Fibroblast of lung (primary cell): Measurements from ENCODE around the gene LAMTOR1. TPM values are rescaled to one million over a fixed set of nuclear protein-coding genes. Genes with fewer than 3 reads are reported as not detected.

Experiments used
- DNase-seq, 2 donors: peaks; one replicate each; pipeline versions ENCODE4 v3.0.0 to v3.0.0-alpha.2; 2010; ENCODE audit warnings: low read depth in 2 of 2
- H2AFZ ChIP-seq: 2 replicates; pipeline ENCODE4 v1.5.1; 2012; ENCODE audit warnings: low read length, control low read depth, inconsistent platforms
- H3K27ac ChIP-seq: 2 replicates; pipeline ENCODE4 v1.5.1; 2011; ENCODE audit warnings: low read length, control low read depth; ENCODE audit not compliant: insufficient read depth
- H3K27me3 ChIP-seq: 2 replicates; pipeline ENCODE4 v1.5.1; 2011; ENCODE audit warnings: mild to moderate bottlenecking, low read length; ENCODE audit not compliant: control insufficient read depth, insufficient read depth
- H3K36me3 ChIP-seq: 2 replicates; pipeline ENCODE4 v1.5.1; 2011; ENCODE audit warnings: low read length; ENCODE audit not compliant: control insufficient read depth, insufficient read depth
- H3K4me1 ChIP-seq: 2 replicates; pipeline ENCODE4 v1.5.1; 2011; ENCODE audit warnings: low read length; ENCODE audit not compliant: control insufficient read depth, insufficient read depth; ENCODE audit errors: extremely low read depth
- H3K4me2 ChIP-seq: 2 replicates; pipeline ENCODE4 v1.5.1; 2011; ENCODE audit warnings: low read length, control low read depth; ENCODE audit not compliant: insufficient read depth; ENCODE audit errors: extremely low read depth
- H3K4me3 ChIP-seq, 4 experiments: fragments of 200-600 bp in 1 of 4; sonication (generic) in 1 of 4; replicated peaks in 1 of 4; 2 replicates each; pipeline ENCODE4 v1.5.1; 2011 to 2016; ENCODE audit warnings: low read length in 4 of 4, low read depth in 3 of 4, mild to moderate bottlenecking in 3 of 4, control low read depth in 2 of 4, inconsistent platforms in 1 of 4, mixed read lengths in 1 of 4; ENCODE audit not compliant: insufficient read depth in 1 of 4; ENCODE audit errors: control extremely low read depth in 1 of 4
- H3K79me2 ChIP-seq: 2 replicates; pipeline ENCODE4 v1.5.1; 2012; ENCODE audit warnings: mild to moderate bottlenecking, low read length, inconsistent platforms; ENCODE audit not compliant: control insufficient read depth, insufficient read depth
- H3K9ac ChIP-seq: 2 replicates; pipeline ENCODE4 v1.5.1; 2011; ENCODE audit warnings: mild to moderate bottlenecking, low read length, control low read depth; ENCODE audit not compliant: insufficient read depth
- H3K9me3 ChIP-seq: 2 replicates; pipeline ENCODE4 v1.5.1; 2012; ENCODE audit warnings: low read depth, low read length; ENCODE audit not compliant: control insufficient read depth, insufficient read depth
- H4K20me1 ChIP-seq: 2 replicates; pipeline ENCODE4 v1.5.1; 2011; ENCODE audit warnings: low read length; ENCODE audit not compliant: control insufficient read depth, insufficient read depth; ENCODE audit errors: extremely low read depth
- EZH2 ChIP-seq: IDR thresholded peaks from 2 replicates; pipeline ENCODE4 v1.5.1; 2012; ENCODE audit warnings: low read length, control low read depth, mild to moderate bottlenecking; ENCODE audit errors: missing control alignments
- polyA plus RNA-seq, 2 donors: library from polyadenylated mRNA; depleted of rRNA in 1 of 2; stranded (reverse) in 1 of 2; unstranded in 1 of 2; fragments of >200 nt; gene quantifications; 2 replicates each; pipeline ENCODE4 v1.2.1, GENCODE V29; 2011 to 2012; ENCODE audit warnings: missing spikeins in 1 of 2
- total RNA-seq: library from RNA; depleted of rRNA; stranded (reverse); fragments of >200 nt; gene quantifications from 2 replicates; pipeline ENCODE4 v1.2.1, GENCODE V29; 2014
- TF ChIP-seq, protein P1 (sequence below), 2 donors: IDR thresholded peaks in 1 of 2; conservative IDR thresholded peaks in 1 of 2; 1 replicate in 1 of 2; 2 replicates in 1 of 2; pipeline ENCODE4 v1.5.1; 2011 to 2012; ENCODE audit warnings: low read length in 2 of 2, control low read depth in 1 of 2, inconsistent platforms in 1 of 2, low read depth in 1 of 2, mild to moderate bottlenecking in 1 of 2

The LAMTOR1 gene
- total and polyA plus RNA-seq, 2 donors (not counting 1 experiment from before 2014, with no cell fraction given), result 90.3 to 137 TPM

- no peak for DNase-seq
Observed at GRCh38 chr11:72111300-72112142, 8.4 kb upstream of the LAMTOR1 start.

GRCh38 chr11:72105888-72106287 lies 2.8 kb upstream of the LAMTOR1 start, which contains the start of gene TOMT:
Gene TOMT, plus strand, starts transcription at chr11:72105924. Its CDS starts 28 bp downstream, at chr11:72105952.
- H4K20me1 ChIP-seq, result no peaks in the 10 kb centered on the region
- H3K27ac ChIP-seq, result no peak within 1 kb of the TSS
- H3K79me2 ChIP-seq, result peaks cover 22% of the 10 kb centered on the region
- H2AFZ ChIP-seq, result no peak within 1 kb of the TSS
- no peak for DNase-seq
- H3K9ac ChIP-seq, result no peak within 1 kb of the TSS
- no peak within 1 kb of the TSS for H3K4me2 ChIP-seq
- no peak for TF ChIP-seq EZH2
- TF ChIP-seq, protein P1, sequence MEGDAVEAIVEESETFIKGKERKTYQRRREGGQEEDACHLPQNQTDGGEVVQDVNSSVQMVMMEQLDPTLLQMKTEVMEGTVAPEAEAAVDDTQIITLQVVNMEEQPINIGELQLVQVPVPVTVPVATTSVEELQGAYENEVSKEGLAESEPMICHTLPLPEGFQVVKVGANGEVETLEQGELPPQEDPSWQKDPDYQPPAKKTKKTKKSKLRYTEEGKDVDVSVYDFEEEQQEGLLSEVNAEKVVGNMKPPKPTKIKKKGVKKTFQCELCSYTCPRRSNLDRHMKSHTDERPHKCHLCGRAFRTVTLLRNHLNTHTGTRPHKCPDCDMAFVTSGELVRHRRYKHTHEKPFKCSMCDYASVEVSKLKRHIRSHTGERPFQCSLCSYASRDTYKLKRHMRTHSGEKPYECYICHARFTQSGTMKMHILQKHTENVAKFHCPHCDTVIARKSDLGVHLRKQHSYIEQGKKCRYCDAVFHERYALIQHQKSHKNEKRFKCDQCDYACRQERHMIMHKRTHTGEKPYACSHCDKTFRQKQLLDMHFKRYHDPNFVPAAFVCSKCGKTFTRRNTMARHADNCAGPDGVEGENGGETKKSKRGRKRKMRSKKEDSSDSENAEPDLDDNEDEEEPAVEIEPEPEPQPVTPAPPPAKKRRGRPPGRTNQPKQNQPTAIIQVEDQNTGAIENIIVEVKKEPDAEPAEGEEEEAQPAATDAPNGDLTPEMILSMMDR (conservative IDR thresholded peaks at IDR 0.05 in 1 of 2, IDR thresholded peaks at IDR 0.05 in 1 of 2; ENCODE audit: low read depth in 1 of 2, low read length in 2 of 2), result no peak
- H3K9me3 ChIP-seq, result no peaks in the 10 kb centered on the region
- peaks cover under 1% of the 10 kb centered on the region for H3K36me3 ChIP-seq
- peaks cover 15% of the 10 kb centered on the region for H3K4me1 ChIP-seq
- H3K4me3 ChIP-seq, result no peak within 1 kb of the TSS
- no peaks in the 10 kb centered on the region for H3K27me3 ChIP-seq

More at GRCh38 chr11:72111300-72112142, 8.4 kb upstream of the LAMTOR1 start:
- H3K9ac ChIP-seq, result peak overlapping the region; percentile 56
- no peak for TF ChIP-seq EZH2
- TF ChIP-seq, protein P1 (conservative IDR thresholded peaks at IDR 0.05 in 1 of 2, IDR thresholded peaks at IDR 0.05 in 1 of 2; ENCODE audit: low read depth in 1 of 2, low read length in 2 of 2), result no peak
- H3K4me2 ChIP-seq, result peak overlapping the region; percentile 83
- H4K20me1 ChIP-seq, result no peaks in the 10 kb centered on the region
- peak overlapping the region; percentile 24 for H2AFZ ChIP-seq
- peak overlapping the region; percentile 35 to 82 (median 59) for H3K4me3 ChIP-seq
- H3K79me2 ChIP-seq, result no peaks in the 10 kb centered on the region
- no peaks in the 10 kb centered on the region for H3K36me3 ChIP-seq
- H3K27me3 ChIP-seq, result no peaks in the 10 kb centered on the region
- peak overlapping the region; percentile 97 for H3K27ac ChIP-seq
- peaks cover 8% of the 10 kb centered on the region for H3K4me1 ChIP-seq
- H3K9me3 ChIP-seq, result no peaks in the 10 kb centered on the region

DNA sequence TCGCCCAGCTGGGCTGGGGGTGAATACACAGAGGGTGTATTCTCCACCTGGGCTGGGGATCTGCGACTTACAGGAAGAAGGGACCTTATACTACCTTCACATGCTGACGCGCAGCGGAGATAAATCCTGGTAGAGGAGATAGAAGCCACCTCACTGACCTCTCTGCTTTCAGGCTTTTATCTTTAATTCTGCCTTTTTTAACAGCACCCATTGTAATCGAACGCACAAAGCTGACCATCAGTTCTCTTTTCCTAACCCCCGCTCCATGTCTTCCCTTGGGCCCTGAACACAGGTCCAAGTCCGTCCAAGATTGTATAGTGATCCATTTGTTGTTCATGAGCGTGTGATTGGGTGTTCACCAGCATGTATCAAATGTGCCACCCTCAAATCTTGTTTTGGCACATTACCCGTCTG lies 664 bp upstream of the LAMTOR1 start:
- Histone ChIP-seq H3K79me2 (peaks cover 39% of the 10 kb centered on the region), H3K4me3 (peak overlapping the region in 3 of 4 experiments; percentile 36 to 45 (median 44)), H3K27ac (peak overlapping the region; percentile 82), H3K4me2 (peak overlapping the region; percentile 69), H4K20me1 (no peaks in the 10 kb centered on the region), H3K27me3 (no peaks in the 10 kb centered on the region), H3K9ac (peak overlapping the region; percentile 40), H3K9me3 (no peaks in the 10 kb centered on the region), H3K36me3 (peaks cover 5% of the 10 kb centered on the region), H3K4me1 (peaks cover 18% of the 10 kb centered on the region), H2AFZ (peak overlapping the region; percentile 84)
- no peak for DNase-seq
- TF ChIP-seq, protein P1 (conservative IDR thresholded peaks at IDR 0.05 in 1 of 2, IDR thresholded peaks at IDR 0.05 in 1 of 2; ENCODE audit: low read depth in 1 of 2, low read length in 2 of 2), result no peak
- TF ChIP-seq EZH2, result no peak
